CD4-positive, alpha-beta T cell treated with Interferon gamma for 1 hour (primary cell): ENCODE data around the gene ZNF286A.
A peak's percentile ranks its signal among the peaks of the same experiment; 100 is the strongest.
"Not testable (repeated sequence)": the region's sequence is repeated elsewhere in the genome, so short reads cannot be mapped to it uniquely, and the experiment has no call there.

Source experiments
- DNase-seq: peaks from one replicate; pipeline ENCODE4 v3.0.0-alpha.2; 2020

Gene ZNF286A

DNA sequence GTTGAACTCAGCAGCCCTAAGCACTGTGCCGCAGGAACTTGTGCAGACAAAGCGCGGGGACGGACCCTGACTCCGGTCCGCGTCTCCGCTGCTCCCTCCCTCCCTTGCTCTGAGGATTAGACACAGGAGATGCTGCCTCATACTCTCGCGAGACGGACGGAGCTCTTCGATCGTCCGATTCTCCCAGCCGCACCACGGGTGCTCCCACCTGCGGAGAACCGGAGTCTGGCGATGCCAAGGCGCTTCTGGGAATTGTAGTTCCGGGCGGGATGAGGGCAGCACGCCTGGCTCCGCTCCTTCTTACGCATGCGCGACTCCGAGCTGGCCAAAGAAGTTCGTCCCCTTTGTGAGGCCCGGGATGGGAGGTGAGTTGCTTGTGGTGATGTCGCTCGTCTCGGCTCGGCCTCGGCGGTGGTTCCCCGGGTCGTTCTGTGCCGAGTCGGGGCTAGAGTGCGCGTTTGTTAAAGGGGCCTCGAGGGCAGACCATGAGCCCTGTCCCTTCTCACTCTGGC is at the start of gene ZNF286A:
ZNF286A (plus strand) TSS at position 340 of the 512 bp plus-strand sequence. CDS start 578 bp downstream, outside the sequence.
- DNase-seq, result peak; percentile 99

GRCh38 chr17:15649861-15650421 is 49.6 kb upstream of the ZNF286A start:
- DNase-seq, result no peak

DNA sequence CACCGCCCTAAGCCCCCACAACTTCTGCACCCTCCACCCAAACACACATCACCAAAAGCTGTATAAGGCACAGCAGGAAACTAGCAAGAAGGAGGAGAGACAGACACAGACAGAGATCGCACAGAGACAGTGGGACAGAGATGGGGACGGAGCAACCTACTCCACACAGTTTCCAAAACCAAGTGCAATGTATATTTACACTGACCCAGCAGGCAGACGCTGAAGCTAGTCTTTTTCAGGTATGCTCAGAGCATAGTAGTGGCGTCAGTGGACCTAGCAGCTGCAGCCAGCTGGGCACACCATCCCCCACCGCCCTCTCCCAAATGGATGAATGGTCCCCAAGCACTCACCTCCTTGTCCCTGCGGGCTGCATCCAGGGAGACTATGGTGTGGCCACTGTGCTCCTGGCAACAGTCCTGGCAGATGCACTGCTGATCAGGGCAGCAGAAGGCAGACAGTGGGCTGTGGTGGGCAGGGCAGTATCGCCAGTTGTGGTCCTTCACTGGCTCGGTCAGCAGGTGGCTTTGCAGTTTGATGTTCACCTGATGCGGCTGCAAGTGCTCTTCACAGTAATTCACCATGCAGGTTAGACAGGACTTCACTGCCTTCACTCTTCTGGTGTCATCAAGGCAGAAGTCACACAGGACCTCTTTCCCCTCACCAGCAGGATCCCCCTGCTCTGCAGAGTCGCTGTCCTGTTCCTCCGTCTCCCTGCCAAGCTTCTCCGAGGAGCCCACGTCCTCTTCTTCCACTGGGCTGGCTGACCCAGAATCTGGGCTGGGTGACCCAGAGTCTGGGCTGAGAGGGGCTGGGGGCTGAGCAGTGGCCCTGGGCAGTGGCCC is 48.6 kb upstream of the ZNF286A start:
- no peak for DNase-seq

DNA sequence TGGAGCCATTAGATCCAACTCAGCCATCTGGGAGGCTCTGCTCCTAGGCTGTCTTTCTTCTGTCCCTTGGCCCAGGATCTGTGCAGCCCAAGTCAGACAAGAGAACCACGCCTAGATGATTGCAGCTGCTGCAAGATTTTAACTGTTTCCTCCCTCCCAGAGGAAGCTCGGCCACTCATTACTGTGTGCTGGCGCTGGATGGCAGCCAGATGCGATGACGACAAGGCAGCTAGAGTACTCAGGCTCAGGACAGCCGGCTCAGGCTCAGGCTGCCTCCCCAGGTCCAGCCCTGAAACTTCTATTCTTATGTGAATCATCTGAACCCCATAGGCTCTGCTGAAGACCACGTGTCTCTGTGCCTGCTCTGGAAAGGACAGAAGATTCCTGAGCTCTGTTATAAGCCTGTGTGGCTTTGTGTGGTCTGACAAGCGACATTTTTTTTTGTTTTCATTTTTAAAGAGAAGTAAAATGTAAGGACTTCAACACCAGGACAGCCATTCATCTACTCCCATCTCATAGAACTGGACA is 47.9 kb upstream of the ZNF286A start:
- peak; percentile 69 for DNase-seq

DNA sequence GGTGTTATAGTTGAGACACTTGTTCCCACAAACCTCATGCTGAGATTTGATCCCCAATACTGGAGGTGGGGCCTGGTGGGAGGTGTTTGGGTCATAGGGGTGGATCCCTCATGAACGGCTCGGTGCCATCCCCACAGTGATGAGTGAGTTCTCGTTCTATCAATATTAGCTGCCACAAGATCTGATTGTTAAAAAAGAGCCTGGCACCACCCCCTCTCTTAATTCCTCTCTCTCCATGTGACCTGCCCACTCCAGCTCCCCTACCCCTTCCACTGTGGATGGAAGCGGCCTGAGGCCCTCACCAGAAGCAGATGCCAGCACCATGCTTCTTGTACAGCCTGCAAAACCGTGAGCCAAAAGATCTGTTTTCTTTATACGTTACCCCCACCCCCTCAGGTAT is 46.6 kb upstream of the ZNF286A start:
- no peak for DNase-seq

DNA sequence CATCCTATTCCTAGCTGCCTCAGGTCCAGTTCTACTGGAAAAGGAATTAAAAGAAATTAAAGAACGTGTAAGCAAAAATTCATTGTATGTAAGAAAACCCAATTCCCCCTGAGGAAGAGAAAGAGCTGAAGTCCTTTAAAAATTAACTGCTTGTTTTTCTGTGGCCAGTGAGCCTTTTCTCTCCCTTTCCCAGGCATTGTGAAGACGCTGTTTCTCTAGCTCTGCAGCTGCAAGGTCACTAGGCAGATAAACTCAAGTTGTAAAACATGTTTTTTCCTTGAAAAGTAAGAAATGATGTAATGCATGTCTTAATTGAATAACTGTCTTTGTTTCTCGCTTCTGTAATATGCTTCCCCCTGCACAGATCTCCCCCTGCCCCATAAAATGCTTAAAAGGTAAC is 45.2 kb upstream of the ZNF286A start:
- DNase-seq, result not testable (repeated sequence)

DNA sequence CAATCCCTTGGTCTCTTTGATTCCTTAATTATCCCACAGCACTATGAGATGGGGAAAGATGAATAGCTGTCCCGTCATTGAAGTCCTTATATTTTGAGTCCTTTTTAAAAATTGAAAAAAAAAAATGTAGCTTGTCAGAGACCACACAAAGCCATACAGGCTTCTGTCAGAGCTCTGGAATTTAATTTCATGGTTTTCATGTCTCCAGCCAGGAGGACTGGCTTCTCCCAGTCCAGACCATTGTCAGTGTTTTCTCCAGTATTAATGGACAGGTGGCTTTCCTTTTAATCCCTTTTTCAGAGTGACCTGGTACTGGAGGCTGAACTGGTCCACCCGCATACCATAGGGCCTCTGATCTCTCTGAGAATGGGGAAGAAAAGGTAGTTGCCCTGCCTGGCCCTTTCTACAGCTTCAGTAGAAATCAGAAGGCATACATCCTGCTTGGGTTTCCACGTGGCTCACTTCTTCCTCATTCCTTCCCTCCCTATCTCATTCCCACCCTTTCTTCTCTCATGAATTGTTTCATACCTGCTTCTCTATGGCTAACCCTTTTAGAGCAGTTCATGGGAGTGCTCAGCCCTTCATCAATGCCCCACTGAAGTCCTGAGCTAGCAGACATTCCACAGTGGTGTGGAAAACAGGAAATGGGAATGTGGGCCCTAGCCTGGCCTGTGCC is 44.5 kb upstream of the ZNF286A start:
- DNase-seq, result no peak

DNA sequence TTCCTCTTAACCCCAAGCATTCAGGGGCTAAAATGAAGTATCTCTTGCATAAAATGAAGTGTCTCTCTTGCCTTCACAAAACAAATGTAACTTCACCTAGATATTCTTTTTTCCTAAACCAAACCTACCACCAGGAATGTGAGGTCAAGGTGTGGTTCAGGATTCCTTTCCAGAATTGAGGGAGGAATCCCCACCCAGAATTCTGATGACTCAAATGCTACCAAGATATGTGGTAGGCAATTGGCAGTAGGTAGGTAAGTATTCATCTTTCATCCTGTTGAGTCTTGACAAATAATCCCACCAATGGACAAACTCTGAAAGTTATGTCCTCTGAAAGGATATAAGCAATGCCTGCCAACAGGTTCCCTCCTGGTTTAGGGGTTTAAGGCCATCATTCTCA is 41.7 kb upstream of the ZNF286A start:
- no peak for DNase-seq

DNA sequence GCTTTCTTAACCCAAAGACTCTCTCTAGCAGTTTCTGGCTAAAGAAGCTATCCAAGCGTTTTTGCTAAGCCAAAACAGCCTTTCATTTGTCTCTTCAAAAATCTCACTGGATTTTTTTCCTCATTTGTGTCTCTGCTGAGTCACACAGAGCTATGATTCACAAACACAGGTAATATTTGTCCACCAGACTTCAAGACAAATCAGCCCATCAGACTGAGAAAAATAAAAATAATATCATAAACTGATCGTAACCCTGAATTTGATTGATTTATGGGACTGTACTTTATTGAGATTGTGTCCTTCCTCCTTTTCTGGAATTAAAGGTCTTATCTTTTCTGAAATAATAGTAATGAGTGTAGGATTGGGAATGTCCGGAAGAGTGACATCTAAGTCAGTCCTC is 41.3 kb upstream of the ZNF286A start:
- no peak for DNase-seq

GRCh38 chr17:15659236-15659635 is 40.3 kb upstream of the ZNF286A start:
- no peak for DNase-seq

DNA sequence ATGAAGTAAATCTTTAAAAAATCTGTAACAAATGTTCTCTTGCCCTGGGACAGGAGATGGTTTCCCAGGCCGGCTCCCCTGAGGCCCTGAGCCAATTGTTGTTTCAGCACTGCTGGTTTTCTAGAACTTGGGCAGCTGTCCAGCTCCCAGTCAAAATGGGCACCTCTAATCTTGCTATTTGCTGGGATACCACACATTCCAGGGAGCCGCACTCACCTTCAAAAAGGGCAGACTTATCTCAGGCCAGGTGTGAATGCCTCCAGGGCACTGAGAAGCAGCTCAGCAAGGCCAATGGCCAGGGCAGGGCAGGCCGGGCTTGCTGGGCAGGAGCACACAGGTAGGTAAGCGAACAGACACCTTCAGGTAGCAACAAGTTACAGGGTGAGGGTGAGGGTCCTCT is 39.9 kb upstream of the ZNF286A start:
- no peak for DNase-seq

DNA sequence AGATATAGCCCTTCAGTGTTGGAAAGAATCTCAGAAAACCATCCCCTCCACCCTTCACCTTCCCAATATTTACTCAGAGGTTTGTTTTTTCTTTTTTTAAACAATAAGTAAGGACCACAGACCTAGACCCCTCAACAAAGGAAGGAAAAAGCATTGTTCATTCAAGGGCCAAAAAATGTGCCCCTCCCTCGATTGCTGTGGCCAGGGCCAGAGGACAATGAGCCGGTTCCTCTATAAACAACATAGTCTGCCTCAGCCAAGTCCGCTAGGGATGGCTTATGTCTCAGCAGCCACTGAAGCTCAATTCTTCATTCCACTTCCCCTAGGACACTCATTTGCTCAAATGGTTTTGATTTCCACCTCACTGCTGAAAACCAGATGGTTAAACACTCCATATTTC is 39.5 kb upstream of the ZNF286A start:
- no peak for DNase-seq

- DNase-seq, result no peak
These were observed 36.9 kb upstream of the ZNF286A start for GRCh38 chr17:15662681-15663080.

DNA sequence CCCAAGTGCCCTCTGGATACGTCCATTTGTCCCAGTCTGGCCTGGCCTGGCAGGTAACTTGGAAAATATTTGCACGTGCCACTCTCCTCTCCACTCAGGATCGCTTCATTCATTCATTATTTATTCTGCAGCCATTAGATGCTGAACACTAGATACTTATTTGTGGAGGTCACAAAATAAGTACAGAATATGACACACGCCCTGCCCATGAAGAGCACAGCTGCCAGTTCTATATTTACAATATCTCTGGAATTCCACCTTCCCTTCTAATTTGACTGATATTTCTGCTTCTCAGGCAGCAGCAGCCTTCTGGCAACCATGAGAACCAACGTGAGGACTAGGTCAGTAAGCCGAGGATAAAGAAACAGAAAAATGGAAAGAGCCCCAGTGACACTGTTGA is 36.4 kb upstream of the ZNF286A start:
- DNase-seq, result no peak

GRCh38 chr17:15663691-15664090 is 35.9 kb upstream of the ZNF286A start:
- DNase-seq, result no peak

DNA sequence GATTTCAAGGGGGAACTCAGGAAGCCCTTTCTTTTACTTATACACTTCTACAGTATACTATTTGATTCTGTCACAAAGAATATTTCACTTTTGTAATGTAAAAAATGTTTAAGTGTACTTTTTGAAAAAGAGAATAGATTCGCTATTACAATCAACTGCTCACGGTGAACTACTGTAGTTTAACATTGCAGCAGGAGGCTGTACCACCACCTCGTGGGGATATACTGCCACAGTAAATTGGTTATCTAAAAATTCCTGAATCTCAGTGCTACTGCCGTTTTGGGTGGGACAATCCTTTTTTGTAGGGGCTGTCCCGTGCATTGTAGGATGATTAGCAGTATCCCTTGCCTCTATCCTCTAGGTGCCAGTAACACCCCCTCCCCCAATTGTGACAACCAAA is 30.0 kb upstream of the ZNF286A start:
- DNase-seq, result not testable (repeated sequence)

DNA sequence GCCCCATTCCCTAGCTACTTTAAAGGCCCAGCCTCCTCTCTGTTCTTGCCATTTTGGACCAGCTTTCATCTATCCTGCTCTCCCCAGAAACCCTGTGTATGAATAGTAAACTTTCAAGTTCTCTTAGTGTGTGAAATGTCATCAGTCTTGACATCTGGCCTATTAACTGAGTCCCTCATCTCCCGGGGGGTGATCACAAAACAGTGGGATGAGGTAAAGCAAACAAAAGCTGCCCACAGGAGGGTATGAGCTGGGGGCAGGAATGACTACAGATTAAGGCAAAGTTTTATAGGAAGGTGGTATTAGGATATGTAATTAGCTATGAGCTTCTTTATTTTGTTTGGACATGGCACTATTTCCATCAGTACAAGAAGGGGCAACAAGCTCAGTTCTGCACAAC is 24.9 kb upstream of the ZNF286A start:
- DNase-seq, result not testable (repeated sequence)

- not testable (repeated sequence) for DNase-seq
These were observed 23.6 kb upstream of the ZNF286A start for GRCh38 chr17:15675991-15676390.

DNA sequence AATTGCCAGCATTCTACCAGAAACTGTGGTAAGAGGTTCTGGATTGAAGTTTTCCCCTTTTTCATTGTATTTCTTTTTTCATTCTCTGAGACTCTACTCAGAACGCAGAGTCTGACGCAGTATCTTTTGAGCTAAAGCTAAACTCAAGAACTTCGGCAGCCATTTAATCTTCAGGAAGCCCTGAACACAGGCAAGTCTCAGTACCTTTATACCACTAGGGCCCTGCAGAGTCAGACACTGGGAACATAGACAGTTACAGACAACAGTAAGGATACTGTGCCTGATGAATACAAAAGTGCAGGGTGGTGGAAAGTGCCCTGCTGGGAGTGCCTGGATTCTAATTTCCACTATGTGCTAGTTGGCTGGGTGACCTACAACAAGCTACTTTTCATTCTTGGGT is 16.4 kb upstream of the ZNF286A start:
- not testable (repeated sequence) for DNase-seq

DNA sequence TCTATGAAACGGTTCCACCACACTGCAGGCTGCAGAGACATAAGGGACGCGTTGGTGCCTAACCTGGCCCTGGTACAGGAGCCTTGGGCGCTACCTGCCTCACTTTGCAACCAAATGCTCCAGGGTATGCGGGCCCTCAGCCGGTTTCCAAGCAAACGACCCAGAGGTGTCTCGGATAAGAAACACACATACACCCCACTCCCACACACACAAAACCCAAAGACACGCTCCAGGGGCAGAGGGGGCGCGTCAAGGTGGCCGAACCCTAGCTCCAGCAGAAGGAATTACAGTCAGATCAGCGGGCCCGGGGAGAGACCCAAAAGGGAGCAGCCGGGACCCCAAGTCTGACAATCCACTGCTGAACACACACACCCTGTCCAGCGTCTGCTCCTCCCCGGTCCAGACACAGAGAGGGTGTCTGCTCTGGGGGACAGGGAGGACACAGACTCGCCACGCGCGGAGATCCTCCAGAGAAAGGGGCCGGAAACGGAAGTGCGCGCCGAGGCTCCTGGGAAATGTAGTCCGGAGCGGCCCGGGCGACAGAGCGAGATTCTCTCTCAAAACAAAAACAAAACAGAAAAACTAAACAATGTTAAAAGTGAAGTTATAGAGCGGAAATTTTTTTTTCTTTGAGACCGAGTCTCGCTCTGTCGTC is 15.6 kb upstream of the ZNF286A start, which contains the start of gene TRIM16:
TRIM16 (minus strand) TSS at position 488 of the 655 bp plus-strand sequence. CDS start 32,702 bp downstream, outside the sequence.
- peak; percentile 78 for DNase-seq

DNA sequence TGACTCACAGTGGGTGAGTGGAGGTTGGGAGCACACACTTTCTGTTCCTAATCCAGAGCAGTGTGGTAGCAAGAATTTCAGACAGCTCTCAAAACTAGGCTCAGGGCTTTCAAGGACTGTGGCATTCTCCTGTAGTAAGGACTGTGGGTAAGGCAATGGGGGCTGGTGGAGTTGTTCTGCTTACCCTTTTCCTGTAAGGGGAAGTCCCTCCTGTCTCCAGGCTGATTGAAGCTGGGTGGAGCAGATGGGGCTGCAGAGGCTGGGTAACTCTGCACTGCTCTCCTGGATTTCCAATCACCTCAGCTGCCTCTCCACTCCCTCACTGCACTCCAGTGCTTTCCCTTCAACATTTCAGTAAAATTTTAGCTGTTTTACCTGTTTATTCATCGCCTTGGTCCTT is 12.1 kb upstream of the ZNF286A start:
- not testable (repeated sequence) for DNase-seq

- not testable (repeated sequence) for DNase-seq
These were observed 585 bp upstream of the ZNF286A start for GRCh38 chr17:15698967-15699366.

DNA sequence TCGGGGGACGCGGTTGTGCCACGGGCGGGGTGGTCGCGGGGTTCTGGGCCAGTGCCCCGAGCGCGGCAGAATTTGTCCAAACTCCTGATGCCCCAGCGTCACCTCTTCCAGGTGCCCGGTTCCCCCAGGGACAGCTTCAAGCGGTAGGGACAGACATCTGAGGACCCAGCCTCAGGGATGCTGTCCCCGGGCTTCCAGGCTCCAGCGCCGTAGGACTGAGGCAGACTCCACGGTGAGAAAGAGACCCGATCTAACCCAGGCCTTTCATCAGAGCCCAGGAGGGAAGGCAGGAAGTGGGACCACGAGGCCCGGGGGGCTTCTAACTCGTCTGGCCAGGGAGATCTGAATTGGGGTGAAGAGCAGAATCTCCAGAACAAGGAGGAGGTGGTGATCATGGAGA is 385 bp downstream of the ZNF286A start:
- not testable (repeated sequence) for DNase-seq
